Neural progenitor cell (in vitro differentiated cells): ENCODE results near the gene HYDIN. TPM values are rescaled to one million over a fixed set of nuclear protein-coding genes. Genes with fewer than 3 reads are reported as not detected.

Experiments used
- DNase-seq: peaks from one replicate; pipeline ENCODE4 v3.0.0-alpha.2; 2016; ENCODE audit warnings: low spot score
- H2AFZ ChIP-seq: fragments of 200-600 bp; sonication (generic); replicated peaks from 2 replicates; pipeline ENCODE4 v1.6.1; 2016; ENCODE audit warnings: antibody characterized with exemption
- H3F3A ChIP-seq: fragments of 200-600 bp; sonication (generic); 2 replicates; pipeline ENCODE4 v1.6.1; 2016; ENCODE audit warnings: antibody characterized with exemption, low read depth
- H3K27ac ChIP-seq: fragments of 200-600 bp; sonication (generic); 2 replicates; pipeline ENCODE4 v1.5.1; 2016; ENCODE audit warnings: mild to moderate bottlenecking
- H3K27me3 ChIP-seq: fragments of 200-600 bp; sonication (generic); 2 replicates; pipeline ENCODE4 v1.6.1; 2016; ENCODE audit warnings: mild to moderate bottlenecking, moderate library complexity
- H3K36me3 ChIP-seq: fragments of 200-600 bp; sonication (generic); 2 replicates; pipeline ENCODE4 v1.5.1; 2016
- H3K4me1 ChIP-seq: fragments of 200-600 bp; sonication (generic); 2 replicates; pipeline ENCODE4 v1.6.1; 2016; ENCODE audit warnings: mixed run types
- H3K4me2 ChIP-seq: fragments of 200-600 bp; sonication (generic); 2 replicates; pipeline ENCODE4 v1.6.1; 2016
- H3K4me3 ChIP-seq: fragments of 200-600 bp; sonication (generic); 2 replicates; pipeline ENCODE4 v1.5.1; 2016
- H3K79me2 ChIP-seq: fragments of 200-600 bp; sonication (generic); 2 replicates; pipeline ENCODE4 v1.6.1; 2016; ENCODE audit warnings: low read depth
- H3K9ac ChIP-seq: fragments of 200-600 bp; sonication (generic); 2 replicates; pipeline ENCODE4 v1.6.1; 2016
- H3K9me3 ChIP-seq: fragments of 200-600 bp; sonication (generic); 2 replicates; pipeline ENCODE4 v1.5.1; 2016; ENCODE audit warnings: low read depth
- H4K20me1 ChIP-seq: fragments of 200-600 bp; sonication (generic); 2 replicates; pipeline ENCODE4 v1.6.1; 2016; ENCODE audit warnings: low read depth
- H3K27ac Mint-ChIP-seq: 3 replicates; pipeline ENCODE4 v1.8.0; 2021; ENCODE audit warnings: mixed read lengths
- H3K27me3 Mint-ChIP-seq: 2 replicates; pipeline ENCODE4 v1.8.0; 2022; ENCODE audit warnings: low read depth, mild to moderate bottlenecking, inconsistent platforms, moderate library complexity, mixed read lengths; ENCODE audit not compliant: insufficient read depth
- H3K36me3 Mint-ChIP-seq: 3 replicates; pipeline ENCODE4 v1.8.0; 2021; ENCODE audit warnings: mixed read lengths
- H3K4me1 Mint-ChIP-seq: 3 replicates; pipeline ENCODE4 v1.8.0; 2021; ENCODE audit warnings: mixed read lengths
- H3K4me3 Mint-ChIP-seq: 3 replicates; pipeline ENCODE4 v1.8.0; 2021; ENCODE audit warnings: mild to moderate bottlenecking, moderate library complexity, mixed read lengths
- H3K9me3 Mint-ChIP-seq: 3 replicates; pipeline ENCODE4 v1.8.0; 2020; ENCODE audit warnings: mixed read lengths
- CTCF ChIP-seq: fragments of 200-600 bp; sonication (generic); IDR thresholded peaks from 2 replicates; pipeline ENCODE4 v1.5.1; 2017; ENCODE audit warnings: antibody characterized with exemption, mild to moderate bottlenecking
- EZH2 ChIP-seq: fragments of 200-600 bp; sonication (generic); IDR thresholded peaks from 2 replicates; pipeline ENCODE4 v1.6.1; 2017; ENCODE audit warnings: antibody characterized with exemption, mild to moderate bottlenecking, moderate library complexity
- EZH2phosphoT487 ChIP-seq: fragments of 200-600 bp; sonication (generic); IDR thresholded peaks from 2 replicates; pipeline ENCODE4 v1.6.1; 2017; ENCODE audit warnings: antibody characterized with exemption
- total RNA-seq: library from RNA; depleted of rRNA; stranded (reverse); fragments of >200 nt; gene quantifications from 2 replicates; pipeline ENCODE4 v1.2.3, GENCODE V29; 2015; ENCODE audit warnings: low replicate concordance

The HYDIN gene
- total RNA-seq, 1 donor from 2014 or later = 4.0 TPM

GRCh38 chr16:71244521-71244920 is 14.0 kb upstream of the HYDIN start:
- peaks cover 7% of the 10 kb centered on the region for H3K27me3 Mint-ChIP-seq
- H3K9ac ChIP-seq = no peak overlapping the region
- H3K4me1 Mint-ChIP-seq = peaks cover 2% of the 10 kb centered on the region
- H2AFZ ChIP-seq = no peak overlapping the region
- H3K9me3 Mint-ChIP-seq = peaks cover 3% of the 10 kb centered on the region
- H3K4me3 ChIP-seq = no peak overlapping the region
- no peaks in the 10 kb centered on the region for H3F3A ChIP-seq
- H4K20me1 ChIP-seq = no peaks in the 10 kb centered on the region
- H3K4me1 ChIP-seq = no peaks in the 10 kb centered on the region
- H3K27ac ChIP-seq = no peak overlapping the region
- no peak overlapping the region for H3K4me2 ChIP-seq
- TF ChIP-seq EZH2 (no peak), EZH2phosphoT487 (no peak), CTCF (no peak)
- H3K4me3 Mint-ChIP-seq = no peak overlapping the region
- H3K9me3 ChIP-seq = no peaks in the 10 kb centered on the region
- no peak for DNase-seq
- no peak overlapping the region for H3K27ac Mint-ChIP-seq
- H3K79me2 ChIP-seq = no peaks in the 10 kb centered on the region
- H3K36me3 ChIP-seq = no peaks in the 10 kb centered on the region
- H3K36me3 Mint-ChIP-seq = no peaks in the 10 kb centered on the region
- H3K27me3 ChIP-seq = no peaks in the 10 kb centered on the region

GRCh38 chr16:71242601-71243000 is 12.1 kb upstream of the HYDIN start:
- Histone ChIP-seq H4K20me1 (no peaks in the 10 kb centered on the region), H3F3A (no peaks in the 10 kb centered on the region), H3K4me3 (no peak overlapping the region), H3K4me2 (no peak overlapping the region), H3K36me3 (no peaks in the 10 kb centered on the region), H2AFZ (no peak overlapping the region), H3K27me3 (no peaks in the 10 kb centered on the region), H3K27ac (no peak overlapping the region), H3K79me2 (no peaks in the 10 kb centered on the region), H3K4me1 (no peaks in the 10 kb centered on the region), H3K9ac (no peak overlapping the region), H3K9me3 (no peaks in the 10 kb centered on the region)
- no peak overlapping the region for H3K4me3 Mint-ChIP-seq
- peaks cover 6% of the 10 kb centered on the region for H3K27me3 Mint-ChIP-seq
- DNase-seq = no peak
- no peaks in the 10 kb centered on the region for H3K36me3 Mint-ChIP-seq
- no peak for TF ChIP-seq CTCF
- no peak for TF ChIP-seq EZH2phosphoT487
- TF ChIP-seq EZH2 = no peak
- H3K4me1 Mint-ChIP-seq = peaks cover 1% of the 10 kb centered on the region
- no peak overlapping the region for H3K27ac Mint-ChIP-seq
- H3K9me3 Mint-ChIP-seq = peaks cover 3% of the 10 kb centered on the region

- Mint-ChIP-seq H3K27me3 (peaks cover 3% of the 10 kb centered on the region), H3K36me3 (no peaks in the 10 kb centered on the region), H3K4me3 (no peak overlapping the region), H3K27ac (no peak overlapping the region), H3K9me3 (peaks cover 3% of the 10 kb centered on the region), H3K4me1 (no peaks in the 10 kb centered on the region)
- no peaks in the 10 kb centered on the region for H3K9me3 ChIP-seq
- H3K4me1 ChIP-seq = no peaks in the 10 kb centered on the region
- H3K27me3 ChIP-seq = no peaks in the 10 kb centered on the region
- H3K9ac ChIP-seq = no peak overlapping the region
- no peaks in the 10 kb centered on the region for H3K79me2 ChIP-seq
- DNase-seq = no peak
- H3K27ac ChIP-seq = no peak overlapping the region
- H2AFZ ChIP-seq = no peak overlapping the region
- no peak overlapping the region for H3K4me2 ChIP-seq
- no peaks in the 10 kb centered on the region for H3K36me3 ChIP-seq
- H4K20me1 ChIP-seq = no peaks in the 10 kb centered on the region
- no peak overlapping the region for H3K4me3 ChIP-seq
- TF ChIP-seq CTCF = no peak
- TF ChIP-seq EZH2phosphoT487 = no peak
- no peak for TF ChIP-seq EZH2
- no peaks in the 10 kb centered on the region for H3F3A ChIP-seq
These were observed 11.5 kb upstream of the HYDIN start for GRCh38 chr16:71242036-71242435.

- Histone ChIP-seq H3K36me3 (no peaks in the 10 kb centered on the region), H3K9ac (no peak overlapping the region), H3K27ac (no peak overlapping the region), H3K4me2 (no peak overlapping the region), H2AFZ (no peak overlapping the region), H3K9me3 (peaks cover 12% of the 10 kb centered on the region), H3K4me3 (no peak overlapping the region), H3F3A (no peaks in the 10 kb centered on the region), H3K27me3 (no peaks in the 10 kb centered on the region), H3K79me2 (no peaks in the 10 kb centered on the region), H3K4me1 (no peaks in the 10 kb centered on the region), H4K20me1 (no peaks in the 10 kb centered on the region)
- H3K27me3 Mint-ChIP-seq = peaks cover 2% of the 10 kb centered on the region
- H3K9me3 Mint-ChIP-seq = peaks cover 43% of the 10 kb centered on the region
- peak overlapping the region; percentile 96 for H3K4me3 Mint-ChIP-seq
- H3K4me1 Mint-ChIP-seq = peaks cover 13% of the 10 kb centered on the region
- DNase-seq = no peak
- H3K36me3 Mint-ChIP-seq = peaks cover 12% of the 10 kb centered on the region
- no peak for TF ChIP-seq EZH2phosphoT487
- TF ChIP-seq CTCF = no peak
- no peak for TF ChIP-seq EZH2
- no peak overlapping the region for H3K27ac Mint-ChIP-seq
These were observed 1.2 kb downstream of the HYDIN start for GRCh38 chr16:71229344-71229743.
